ENCODE data around the gene OR5T2.
"Not testable (repeated sequence)": the region's sequence is repeated elsewhere in the genome, so short reads cannot be mapped to it uniquely, and the experiment has no call there.

OR5T2 gene

DNA sequence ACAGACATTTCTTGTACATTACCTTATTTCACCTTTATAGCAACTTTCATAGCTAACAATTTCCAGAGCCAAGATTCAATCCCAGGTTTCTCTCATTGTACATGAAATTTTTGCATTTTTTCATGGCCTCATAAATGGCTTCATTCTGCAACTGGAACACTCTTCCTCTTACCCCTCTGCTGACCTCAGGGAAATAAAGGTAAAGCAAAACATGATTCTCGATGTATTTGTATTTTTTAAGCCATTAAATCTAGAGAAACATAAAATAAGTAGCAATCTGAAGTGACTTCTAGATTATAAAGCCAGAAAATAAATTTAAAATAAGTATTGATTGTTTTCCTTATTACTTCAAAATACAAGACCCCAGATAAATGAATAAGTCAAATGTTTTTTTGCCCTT is at the start of gene OR5T2:
Gene OR5T2 (minus strand): TSS at position 101 of the 400 bp plus-strand sequence. CDS start 1,193 bp downstream, outside the sequence.
- DNase-seq (ENCODE audit: low read depth), result no peak
- no peak within 1 kb of the TSS for H3K4me3 ChIP-seq (replicated peaks; ENCODE audit: low read depth, low read length)
- TF ChIP-seq, protein P1, sequence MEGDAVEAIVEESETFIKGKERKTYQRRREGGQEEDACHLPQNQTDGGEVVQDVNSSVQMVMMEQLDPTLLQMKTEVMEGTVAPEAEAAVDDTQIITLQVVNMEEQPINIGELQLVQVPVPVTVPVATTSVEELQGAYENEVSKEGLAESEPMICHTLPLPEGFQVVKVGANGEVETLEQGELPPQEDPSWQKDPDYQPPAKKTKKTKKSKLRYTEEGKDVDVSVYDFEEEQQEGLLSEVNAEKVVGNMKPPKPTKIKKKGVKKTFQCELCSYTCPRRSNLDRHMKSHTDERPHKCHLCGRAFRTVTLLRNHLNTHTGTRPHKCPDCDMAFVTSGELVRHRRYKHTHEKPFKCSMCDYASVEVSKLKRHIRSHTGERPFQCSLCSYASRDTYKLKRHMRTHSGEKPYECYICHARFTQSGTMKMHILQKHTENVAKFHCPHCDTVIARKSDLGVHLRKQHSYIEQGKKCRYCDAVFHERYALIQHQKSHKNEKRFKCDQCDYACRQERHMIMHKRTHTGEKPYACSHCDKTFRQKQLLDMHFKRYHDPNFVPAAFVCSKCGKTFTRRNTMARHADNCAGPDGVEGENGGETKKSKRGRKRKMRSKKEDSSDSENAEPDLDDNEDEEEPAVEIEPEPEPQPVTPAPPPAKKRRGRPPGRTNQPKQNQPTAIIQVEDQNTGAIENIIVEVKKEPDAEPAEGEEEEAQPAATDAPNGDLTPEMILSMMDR (IDR thresholded peaks at IDR 0.05; ENCODE audit: low read length, missing control alignments), result no peak

DNA sequence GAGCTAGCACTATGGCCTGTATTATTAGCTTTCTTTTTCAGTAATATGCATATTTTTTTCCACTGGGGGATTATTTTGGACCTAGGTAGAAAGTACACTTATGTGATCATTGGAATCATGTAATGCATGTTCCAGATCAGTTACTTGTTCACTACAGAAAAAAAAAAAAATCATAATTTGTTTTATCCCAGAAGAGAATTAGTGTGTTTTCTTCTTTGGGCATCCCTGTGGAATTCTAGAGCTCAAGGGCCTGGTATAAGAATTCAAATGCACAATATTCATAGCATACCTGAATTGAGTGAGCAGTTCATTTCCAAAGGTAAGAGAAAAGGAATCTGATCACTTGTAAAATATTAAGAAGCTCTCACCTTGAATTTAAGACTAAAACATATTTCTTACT is 39.8 kb upstream of the OR5T2 start, which contains the start of gene OR5T1:
Gene OR5T1 (plus strand): TSS at position 301 of the 400 bp plus-strand sequence. CDS start 1,485 bp downstream, outside the sequence.
- DNase-seq (ENCODE audit: low read depth), result no peak
- no peak within 1 kb of the TSS for H3K4me3 ChIP-seq (replicated peaks; ENCODE audit: low read depth, low read length)
- TF ChIP-seq, protein P1 (IDR thresholded peaks at IDR 0.05; ENCODE audit: low read length, missing control alignments), result no peak

DNA sequence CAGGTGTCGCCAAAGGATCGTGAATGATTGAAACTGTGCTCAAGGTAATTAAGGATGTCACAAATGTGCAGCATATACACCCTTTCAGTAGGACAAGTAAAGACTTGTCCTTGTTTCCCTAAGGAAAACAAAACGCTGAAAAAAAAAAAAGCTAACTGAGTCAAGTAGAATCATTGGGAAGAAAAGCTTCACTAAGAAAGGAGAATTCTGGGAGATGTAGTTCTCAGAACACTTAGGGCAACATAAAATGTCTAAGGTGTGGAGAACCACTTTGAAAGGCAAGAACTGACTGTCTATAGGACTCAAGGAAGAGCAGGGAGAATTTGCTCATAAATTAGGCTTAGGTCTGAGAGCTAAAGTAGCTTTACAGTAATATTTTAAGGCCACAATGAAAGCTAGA is 37.0 kb upstream of the OR5T2 start:
- DNase-seq (ENCODE audit: low read depth), result no peak

DNA sequence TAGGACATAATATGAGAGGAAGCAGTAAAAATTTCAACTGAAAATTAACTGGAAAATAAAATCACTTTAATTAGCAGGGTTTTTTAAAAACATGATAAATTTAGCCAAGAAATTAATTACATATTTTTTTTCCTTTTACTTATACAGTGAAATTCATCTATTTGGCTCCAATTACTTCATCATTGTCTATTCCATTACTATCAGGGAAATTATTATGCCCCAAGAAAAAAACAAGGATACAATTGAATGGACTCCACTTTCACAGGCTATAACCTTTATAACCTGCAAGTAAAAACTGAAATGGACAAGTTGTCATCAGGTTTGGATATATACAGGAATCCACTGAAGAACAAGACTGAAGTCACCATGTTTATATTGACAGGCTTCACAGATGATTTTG is 17.9 kb upstream of the OR5T2 start, which contains the start of gene OR5T3:
Gene OR5T3 (plus strand): TSS at position 301 of the 400 bp plus-strand sequence. CDS start 0 bp downstream, at position 301.
- no peak for DNase-seq (ENCODE audit: low read depth)
- TF ChIP-seq, protein P1 (IDR thresholded peaks at IDR 0.05; ENCODE audit: low read length, missing control alignments), result no peak
- no peak within 1 kb of the TSS for H3K4me3 ChIP-seq (replicated peaks; ENCODE audit: low read depth, low read length)

More for the DNA sequence above, 37.0 kb upstream of the OR5T2 start:
- no peak overlapping the region for H3K4me3 ChIP-seq (replicated peaks; ENCODE audit: low read depth, low read length)
- TF ChIP-seq, protein P1 (IDR thresholded peaks at IDR 0.05; ENCODE audit: low read length, missing control alignments), result no peak

DNA sequence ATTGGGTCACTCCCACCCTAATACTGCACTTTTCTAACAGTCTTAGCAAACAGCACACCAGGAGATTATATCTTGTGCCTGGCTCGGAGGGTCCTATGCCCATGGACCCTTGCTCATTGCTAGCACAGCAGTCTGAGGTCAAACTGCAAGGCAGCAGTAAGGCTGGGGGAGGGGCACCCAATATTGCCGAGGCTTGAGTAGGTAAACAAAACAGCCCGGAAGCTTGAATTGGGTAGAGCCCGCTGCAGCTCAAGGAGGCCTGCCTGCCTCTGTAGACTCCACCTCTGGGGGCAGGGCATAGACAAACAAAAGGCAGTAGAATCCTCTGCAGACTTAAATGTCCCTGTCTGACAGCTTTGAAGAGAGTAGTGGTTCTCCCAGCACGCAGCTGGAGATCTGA is 14.3 kb downstream of the OR5T2 start:
- not testable (repeated sequence) for H3K4me3 ChIP-seq (replicated peaks; ENCODE audit: low read depth, low read length); DNase-seq (ENCODE audit: low read depth)

DNA sequence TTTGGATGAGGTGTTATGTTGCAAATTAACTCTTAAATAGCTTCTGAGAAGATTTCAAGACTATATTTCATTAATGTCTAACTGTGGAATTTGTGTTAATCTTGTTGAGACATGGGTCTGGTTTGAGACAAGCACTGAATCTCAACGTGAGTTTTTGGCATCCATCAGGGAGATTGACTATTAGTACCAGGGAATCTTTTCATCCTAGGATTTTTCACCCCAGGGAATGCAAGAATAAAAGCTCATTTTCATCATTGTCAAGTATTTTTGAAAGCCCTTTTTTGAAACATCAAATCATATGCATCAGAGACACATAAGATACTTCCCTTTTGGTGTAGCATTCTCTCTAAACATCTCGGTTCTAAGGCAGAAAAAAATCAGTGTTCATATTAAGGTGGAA is 19.5 kb downstream of the OR5T2 start:
- TF ChIP-seq, protein P1 (IDR thresholded peaks at IDR 0.05; ENCODE audit: low read length, missing control alignments), result no peak
- no peak overlapping the region for H3K4me3 ChIP-seq (replicated peaks; ENCODE audit: low read depth, low read length)
- no peak for DNase-seq (ENCODE audit: low read depth)

DNA sequence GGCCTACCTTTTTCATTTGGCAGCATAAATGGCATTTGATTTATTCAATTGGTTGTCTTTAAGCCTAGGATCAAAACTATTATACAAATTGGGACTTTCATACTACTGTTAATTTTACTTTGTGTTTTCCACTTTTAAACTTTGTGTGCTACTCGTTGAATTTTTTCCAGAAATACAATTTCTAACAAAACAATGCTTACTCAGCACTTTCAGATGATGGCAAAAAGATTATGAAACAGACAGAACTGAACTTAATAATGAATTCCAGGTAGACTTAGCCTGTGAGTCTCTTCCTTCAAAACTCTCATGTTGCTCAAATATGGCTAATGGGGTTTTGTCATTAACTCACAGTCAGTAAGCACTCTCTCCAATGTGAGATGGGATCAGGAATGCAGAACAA is 26.3 kb downstream of the OR5T2 start:
- no peak for DNase-seq (ENCODE audit: low read depth)
- no peak overlapping the region for H3K4me3 ChIP-seq (replicated peaks; ENCODE audit: low read depth, low read length)
- TF ChIP-seq, protein P1 (IDR thresholded peaks at IDR 0.05; ENCODE audit: low read length, missing control alignments), result no peak
